Measurements from ENCODE around the gene ENAM. TPM values are rescaled to one million over a fixed set of nuclear protein-coding genes. Genes with fewer than 3 reads are reported as not detected.
A peak's percentile ranks its signal among the peaks of the same experiment; 100 is the strongest.

ENAM gene
- polyA plus RNA-seq, 1 donor (not counting 4 experiments of a cell fraction or from before 2014, with no cell fraction given): not detected

DNA sequence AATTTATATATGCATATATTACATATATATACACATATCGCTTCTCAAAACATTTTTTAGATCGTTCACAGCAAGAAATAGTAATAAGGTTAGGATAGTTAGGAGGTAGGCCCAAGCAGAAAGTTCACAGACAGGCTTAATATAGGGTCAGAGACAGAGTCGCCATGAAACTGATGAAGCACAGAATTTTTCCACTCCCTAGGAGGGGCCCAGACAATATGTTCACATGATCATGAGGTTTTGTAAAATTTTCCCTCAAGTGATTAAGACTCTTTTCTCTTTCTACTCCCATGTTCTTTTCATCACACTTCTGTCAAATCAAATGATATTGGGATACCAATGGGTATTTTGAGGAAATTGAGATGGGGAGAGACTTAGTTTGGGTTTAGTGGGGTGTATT, 5.2 kb upstream of the ENAM start:
- no peak overlapping the region for H3K27ac ChIP-seq (ENCODE audit: control insufficient read depth, insufficient read depth, low read length)
- no peaks in the 10 kb centered on the region for H3K9me1 ChIP-seq (ENCODE audit: control insufficient read depth, extremely low read depth, insufficient read depth, low read length)
- no peak overlapping the region for H3K4me2 ChIP-seq (ENCODE audit: control insufficient read depth, extremely low read depth, insufficient read depth, low read depth, low read length)
- H3K9ac ChIP-seq (ENCODE audit: control insufficient read depth, extremely low read depth, insufficient read depth, low read length): no peak overlapping the region
- no peaks in the 10 kb centered on the region for H4K20me1 ChIP-seq (ENCODE audit: control insufficient read depth, extremely low read depth, insufficient read depth, low read length)
- FAIRE-seq (no peak), DNase-seq (ENCODE audit: low read depth, low spot score) (no peak)
- no peak overlapping the region for H3K4me3 ChIP-seq (ENCODE audit: control insufficient read depth in 2 of 3, extremely low read depth in 1 of 3, insufficient read depth in 2 of 3, low read depth in 1 of 3, low read length in 3 of 3)
- TF ChIP-seq EZH2 (IDR thresholded peaks at IDR 0.05; ENCODE audit: low read length): no peak
- no peaks in the 10 kb centered on the region for H3K4me1 ChIP-seq (ENCODE audit: control insufficient read depth, extremely low read depth, insufficient read depth, low read length)
- no peaks in the 10 kb centered on the region for H3K36me3 ChIP-seq (ENCODE audit: control insufficient read depth in 2 of 2, extremely low read depth in 1 of 2, insufficient read depth in 2 of 2, low read length in 2 of 2)
- no peak overlapping the region for H2AFZ ChIP-seq (ENCODE audit: control insufficient read depth, low read length)
- H3K9me3 ChIP-seq (ENCODE audit: control insufficient read depth, low read depth, low read length): no peaks in the 10 kb centered on the region
- dilution Hi-C loops (cut with MboI; ENCODE audit: extremely low pct_ligation_motif_present, low sequenced_read_pairs): no loop called here
- H3K27me3 ChIP-seq (ENCODE audit: control insufficient read depth, extremely low read depth, insufficient read depth, low read length): no peaks in the 10 kb centered on the region
- H3K79me2 ChIP-seq (ENCODE audit: control insufficient read depth, insufficient read depth, low read length): no peaks in the 10 kb centered on the region

DNA sequence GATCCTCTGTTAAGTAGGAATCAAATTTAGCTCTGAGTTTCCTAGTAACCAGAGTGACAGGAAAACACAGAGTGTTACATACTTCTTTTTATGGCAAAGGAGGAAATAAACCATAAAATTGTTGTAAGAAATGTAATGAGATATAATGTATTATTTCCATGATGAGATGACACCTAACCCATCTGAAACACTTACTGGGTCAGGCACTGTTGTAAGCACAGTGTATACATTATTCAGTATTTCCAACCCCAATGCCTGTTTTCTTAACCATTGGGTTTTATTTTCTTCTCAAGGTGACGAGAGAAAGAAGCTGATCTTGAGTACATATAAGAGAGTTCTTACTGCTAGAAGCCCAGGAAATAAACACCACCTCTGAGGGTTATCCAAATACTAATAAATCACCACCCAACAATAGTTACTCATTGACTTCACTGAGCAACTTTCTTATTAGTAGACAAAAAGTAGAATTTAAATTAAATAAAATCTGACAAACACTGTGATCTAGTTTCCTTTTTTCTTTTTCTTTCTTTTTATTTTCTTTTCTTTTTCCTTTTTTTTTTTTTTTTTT, 4.2 kb upstream of the ENAM start:
- Histone ChIP-seq H3K9me1 (ENCODE audit: control insufficient read depth, extremely low read depth, insufficient read depth, low read length) (no peaks in the 10 kb centered on the region), H3K4me2 (ENCODE audit: control insufficient read depth, extremely low read depth, insufficient read depth, low read depth, low read length) (no peak overlapping the region), H3K27ac (ENCODE audit: control insufficient read depth, insufficient read depth, low read length) (no peak overlapping the region), H3K4me1 (ENCODE audit: control insufficient read depth, extremely low read depth, insufficient read depth, low read length) (no peaks in the 10 kb centered on the region), H3K4me3 (ENCODE audit: control insufficient read depth in 2 of 3, extremely low read depth in 1 of 3, insufficient read depth in 2 of 3, low read depth in 1 of 3, low read length in 3 of 3) (no peak overlapping the region), H3K9me3 (ENCODE audit: control insufficient read depth, low read depth, low read length) (no peaks in the 10 kb centered on the region), H3K36me3 (ENCODE audit: control insufficient read depth in 2 of 2, extremely low read depth in 1 of 2, insufficient read depth in 2 of 2, low read length in 2 of 2) (no peaks in the 10 kb centered on the region), H4K20me1 (ENCODE audit: control insufficient read depth, extremely low read depth, insufficient read depth, low read length) (no peaks in the 10 kb centered on the region), H2AFZ (ENCODE audit: control insufficient read depth, low read length) (no peak overlapping the region), H3K27me3 (ENCODE audit: control insufficient read depth, extremely low read depth, insufficient read depth, low read length) (no peaks in the 10 kb centered on the region), H3K79me2 (ENCODE audit: control insufficient read depth, insufficient read depth, low read length) (no peaks in the 10 kb centered on the region), H3K9ac (ENCODE audit: control insufficient read depth, extremely low read depth, insufficient read depth, low read length) (no peak overlapping the region)
- dilution Hi-C loops (cut with MboI; ENCODE audit: extremely low pct_ligation_motif_present, low sequenced_read_pairs): no loop called here
- no peak for FAIRE-seq
- DNase-seq (ENCODE audit: low read depth, low spot score): no peak
- no peak for TF ChIP-seq EZH2 (IDR thresholded peaks at IDR 0.05; ENCODE audit: low read length)
- TF ChIP-seq, protein P1, sequence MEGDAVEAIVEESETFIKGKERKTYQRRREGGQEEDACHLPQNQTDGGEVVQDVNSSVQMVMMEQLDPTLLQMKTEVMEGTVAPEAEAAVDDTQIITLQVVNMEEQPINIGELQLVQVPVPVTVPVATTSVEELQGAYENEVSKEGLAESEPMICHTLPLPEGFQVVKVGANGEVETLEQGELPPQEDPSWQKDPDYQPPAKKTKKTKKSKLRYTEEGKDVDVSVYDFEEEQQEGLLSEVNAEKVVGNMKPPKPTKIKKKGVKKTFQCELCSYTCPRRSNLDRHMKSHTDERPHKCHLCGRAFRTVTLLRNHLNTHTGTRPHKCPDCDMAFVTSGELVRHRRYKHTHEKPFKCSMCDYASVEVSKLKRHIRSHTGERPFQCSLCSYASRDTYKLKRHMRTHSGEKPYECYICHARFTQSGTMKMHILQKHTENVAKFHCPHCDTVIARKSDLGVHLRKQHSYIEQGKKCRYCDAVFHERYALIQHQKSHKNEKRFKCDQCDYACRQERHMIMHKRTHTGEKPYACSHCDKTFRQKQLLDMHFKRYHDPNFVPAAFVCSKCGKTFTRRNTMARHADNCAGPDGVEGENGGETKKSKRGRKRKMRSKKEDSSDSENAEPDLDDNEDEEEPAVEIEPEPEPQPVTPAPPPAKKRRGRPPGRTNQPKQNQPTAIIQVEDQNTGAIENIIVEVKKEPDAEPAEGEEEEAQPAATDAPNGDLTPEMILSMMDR (optimal IDR thresholded peaks at IDR 0.05 in 1 of 3, IDR thresholded peaks at IDR 0.05 in 1 of 3, conservative IDR thresholded peaks at IDR 0.05 in 1 of 3; ENCODE audit: extremely low read depth in 1 of 3, insufficient read depth in 2 of 3, low read length in 3 of 3): no peak

DNA sequence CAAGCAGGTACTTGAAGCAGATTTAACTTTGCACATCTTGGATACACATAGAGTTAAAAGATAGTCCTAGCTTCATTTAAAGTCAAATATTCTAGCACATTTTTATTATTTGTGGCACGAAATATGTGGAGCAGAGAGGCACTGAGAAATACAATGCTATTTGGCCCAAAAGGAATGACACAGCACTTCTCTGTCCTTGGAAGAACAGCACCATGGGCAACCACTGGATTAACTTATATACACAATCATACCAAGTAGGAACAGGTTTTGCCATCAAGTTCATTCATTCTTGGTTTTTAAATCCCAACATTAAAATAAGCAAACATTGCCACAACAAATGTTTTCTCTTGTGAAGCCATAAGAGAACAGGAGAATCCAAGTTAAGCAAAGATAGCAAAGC, 924 bp upstream of the ENAM start:
- no peak overlapping the region for H3K9ac ChIP-seq (ENCODE audit: control insufficient read depth, extremely low read depth, insufficient read depth, low read length)
- H3K9me3 ChIP-seq (ENCODE audit: control insufficient read depth, low read depth, low read length): no peaks in the 10 kb centered on the region
- H3K4me1 ChIP-seq (ENCODE audit: control insufficient read depth, extremely low read depth, insufficient read depth, low read length): peaks cover 8% of the 10 kb centered on the region
- H4K20me1 ChIP-seq (ENCODE audit: control insufficient read depth, extremely low read depth, insufficient read depth, low read length): no peaks in the 10 kb centered on the region
- FAIRE-seq (no peak), DNase-seq (ENCODE audit: low read depth, low spot score) (no peak)
- no peaks in the 10 kb centered on the region for H3K27me3 ChIP-seq (ENCODE audit: control insufficient read depth, extremely low read depth, insufficient read depth, low read length)
- H3K4me3 ChIP-seq (ENCODE audit: control insufficient read depth in 2 of 3, extremely low read depth in 1 of 3, insufficient read depth in 2 of 3, low read depth in 1 of 3, low read length in 3 of 3): no peak overlapping the region
- dilution Hi-C loops (cut with MboI; ENCODE audit: extremely low pct_ligation_motif_present, low sequenced_read_pairs): no loop called here
- no peaks in the 10 kb centered on the region for H3K36me3 ChIP-seq (ENCODE audit: control insufficient read depth in 2 of 2, extremely low read depth in 1 of 2, insufficient read depth in 2 of 2, low read length in 2 of 2)
- no peaks in the 10 kb centered on the region for H3K79me2 ChIP-seq (ENCODE audit: control insufficient read depth, insufficient read depth, low read length)
- TF ChIP-seq, protein P1 (optimal IDR thresholded peaks at IDR 0.05 in 1 of 3, IDR thresholded peaks at IDR 0.05 in 1 of 3, conservative IDR thresholded peaks at IDR 0.05 in 1 of 3; ENCODE audit: extremely low read depth in 1 of 3, insufficient read depth in 2 of 3, low read length in 3 of 3): no peak
- TF ChIP-seq EZH2 (IDR thresholded peaks at IDR 0.05; ENCODE audit: low read length): no peak
- H3K9me1 ChIP-seq (ENCODE audit: control insufficient read depth, extremely low read depth, insufficient read depth, low read length): no peaks in the 10 kb centered on the region
- H2AFZ ChIP-seq (ENCODE audit: control insufficient read depth, low read length): peak overlapping the region; percentile 10
- H3K4me2 ChIP-seq (ENCODE audit: control insufficient read depth, extremely low read depth, insufficient read depth, low read depth, low read length): no peak overlapping the region
- H3K27ac ChIP-seq (ENCODE audit: control insufficient read depth, insufficient read depth, low read length): no peak overlapping the region
